OCI-LY7 (cell line): ENCODE results near the gene KRT38. TPM values are rescaled to one million over a fixed set of nuclear protein-coding genes. Genes with fewer than 3 reads are reported as not detected.

Source experiments
- BruUV-seq: library from RNA; stranded (reverse); fragments of 400-500 nt; replicated peaks from 2 replicates; lab custom pipeline; 2021; lab: Mats Ljungman, UMichigan
- CTCF ChIA-PET: fragments of 300-600 bp; sonication (Branson Sonifier 250); formaldehyde crosslinking; loops from one replicate; lab custom pipeline; 2022; ENCODE audit warnings: antibody characterized with exemption; ENCODE audit not compliant: unreplicated experiment; lab: Charles Lee
- POLR2A ChIA-PET: fragments of 300-600 bp; sonication (Branson Sonifier 250); formaldehyde crosslinking; loops from one replicate; lab custom pipeline; 2022; ENCODE audit warnings: antibody characterized with exemption; lab: Charles Lee
- DNase-seq: peaks from one replicate; pipeline ENCODE4 v3.0.0-alpha.2; 2015; ENCODE audit warnings: low spot score
- H2AFZ ChIP-seq: fragments of 200-600 bp; sonication (generic), shearing (Covaris generic); 2 replicates; pipeline ENCODE4 v1.6.1; 2014; ENCODE audit warnings: mild to moderate bottlenecking, antibody characterized with exemption, low read length, moderate library complexity
- H3K27ac ChIP-seq: fragments of 200-600 bp; sonication (generic); 2 replicates; pipeline ENCODE4 v1.5.1; 2014; ENCODE audit warnings: mixed run types, low read depth, mild to moderate bottlenecking, moderate library complexity, low read length, inconsistent platforms; ENCODE audit not compliant: poor library complexity, severe bottlenecking
- H3K36me3 ChIP-seq: fragments of 200-600 bp; sonication (generic); 2 replicates; pipeline ENCODE4 v1.6.1; 2014; ENCODE audit warnings: mild to moderate bottlenecking, antibody characterized with exemption, low read length, moderate library complexity, mixed read lengths; ENCODE audit not compliant: insufficient read depth
- H3K4me1 ChIP-seq: fragments of 200-600 bp; sonication (generic); 2 replicates; pipeline ENCODE4 v1.5.1; 2014; ENCODE audit warnings: mild to moderate bottlenecking, low read length; ENCODE audit not compliant: insufficient read depth, poor library complexity, severe bottlenecking
- H3K4me2 ChIP-seq: fragments of 200-600 bp; sonication (generic); 2 replicates; pipeline ENCODE4 v1.6.1; 2014; ENCODE audit warnings: mild to moderate bottlenecking, low read length
- H3K4me3 ChIP-seq: fragments of 200-600 bp; sonication (generic); 2 replicates; pipeline ENCODE4 v1.5.1; 2014; ENCODE audit warnings: mild to moderate bottlenecking, low read depth, low read length; ENCODE audit not compliant: poor library complexity, severe bottlenecking
- H3K79me2 ChIP-seq: fragments of 200-600 bp; sonication (generic); 2 replicates; pipeline ENCODE4 v1.6.1; 2016; ENCODE audit warnings: low read depth, mild to moderate bottlenecking, low read length, moderate library complexity, mixed read lengths; ENCODE audit not compliant: insufficient read depth
- H3K9me2 ChIP-seq: fragments of 200-600 bp; sonication (generic); 2 replicates; pipeline ENCODE4 v1.6.1; 2016; ENCODE audit warnings: mild to moderate bottlenecking, low read length, mixed read lengths; ENCODE audit not compliant: insufficient read depth
- H3K9me3 ChIP-seq: fragments of 200-600 bp; sonication (generic); 2 replicates; pipeline ENCODE4 v1.6.1; 2014; ENCODE audit warnings: mild to moderate bottlenecking, mixed run types, low read length, mixed read lengths
- H4K20me1 ChIP-seq: fragments of 200-600 bp; sonication (generic); 2 replicates; pipeline ENCODE4 v1.6.1; 2014; ENCODE audit warnings: mild to moderate bottlenecking, antibody characterized with exemption, low read length, moderate library complexity, mixed read lengths; ENCODE audit not compliant: insufficient read depth
- EZH2phosphoT487 ChIP-seq: fragments of 200-600 bp; sonication (generic); IDR thresholded peaks from 2 replicates; pipeline ENCODE4 v1.6.1; 2018; ENCODE audit warnings: low read depth, borderline replicate concordance, mild to moderate bottlenecking, mixed run types, antibody characterized with exemption, low read length, moderate library complexity, mixed read lengths
- intact Hi-C: fragments of 100-400 bp; cut with micrococcal nuclease; formaldehyde crosslinking; loops from one replicate; pipeline ENCODE4 v1.10.0; 2022; ENCODE audit not compliant: unreplicated experiment
- total RNA-seq, 2 experiments: library from RNA; depleted of rRNA in 1 of 2; stranded (reverse); fragments of >200 nt in 1 of 2; shearing (Covaris generic) in 1 of 2; gene quantifications; 2 replicates each; pipeline ENCODE4 v1.2.3, GENCODE V29; 2014 to 2022
- TF ChIP-seq, protein P1 (sequence below): fragments of 200-600 bp; sonication (generic); conservative IDR thresholded peaks from 2 replicates; pipeline ENCODE4 v1.5.1; 2014; ENCODE audit warnings: mild to moderate bottlenecking, antibody characterized with exemption, low read length, moderate library complexity, mixed read lengths

The KRT38 gene
- total RNA-seq, 2 experiments from 2014 or later, result not detected

- ChIA-PET POLR2A (interaction anchor here (0.6 kb wide), 1 partner anchor 576 kb away, joined by 3 read pairs; no protein-coding TSS in a partner anchor), CTCF (no interaction called here)
- no peak overlapping the region for H3K4me2 ChIP-seq
- DNase-seq, result no peak
- no peaks in the 10 kb centered on the region for H3K4me1 ChIP-seq
- H3K27ac ChIP-seq, result no peak overlapping the region
- H3K9me3 ChIP-seq, result no peaks in the 10 kb centered on the region
- no peaks in the 10 kb centered on the region for H3K9me2 ChIP-seq
- H3K36me3 ChIP-seq, result no peaks in the 10 kb centered on the region
- H4K20me1 ChIP-seq, result no peaks in the 10 kb centered on the region
- no peaks in the 10 kb centered on the region for H3K79me2 ChIP-seq
- BruUV-seq, result no TSS peak
- intact Hi-C loops, result no loop called here
- no peak overlapping the region for H3K4me3 ChIP-seq
- TF ChIP-seq, protein P1, sequence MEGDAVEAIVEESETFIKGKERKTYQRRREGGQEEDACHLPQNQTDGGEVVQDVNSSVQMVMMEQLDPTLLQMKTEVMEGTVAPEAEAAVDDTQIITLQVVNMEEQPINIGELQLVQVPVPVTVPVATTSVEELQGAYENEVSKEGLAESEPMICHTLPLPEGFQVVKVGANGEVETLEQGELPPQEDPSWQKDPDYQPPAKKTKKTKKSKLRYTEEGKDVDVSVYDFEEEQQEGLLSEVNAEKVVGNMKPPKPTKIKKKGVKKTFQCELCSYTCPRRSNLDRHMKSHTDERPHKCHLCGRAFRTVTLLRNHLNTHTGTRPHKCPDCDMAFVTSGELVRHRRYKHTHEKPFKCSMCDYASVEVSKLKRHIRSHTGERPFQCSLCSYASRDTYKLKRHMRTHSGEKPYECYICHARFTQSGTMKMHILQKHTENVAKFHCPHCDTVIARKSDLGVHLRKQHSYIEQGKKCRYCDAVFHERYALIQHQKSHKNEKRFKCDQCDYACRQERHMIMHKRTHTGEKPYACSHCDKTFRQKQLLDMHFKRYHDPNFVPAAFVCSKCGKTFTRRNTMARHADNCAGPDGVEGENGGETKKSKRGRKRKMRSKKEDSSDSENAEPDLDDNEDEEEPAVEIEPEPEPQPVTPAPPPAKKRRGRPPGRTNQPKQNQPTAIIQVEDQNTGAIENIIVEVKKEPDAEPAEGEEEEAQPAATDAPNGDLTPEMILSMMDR, result no peak
- no peak for TF ChIP-seq EZH2phosphoT487
- no peak overlapping the region for H2AFZ ChIP-seq
Measured at GRCh38 chr17:41467561-41467960, 26.8 kb upstream of the KRT38 start.

GRCh38 chr17:41466988-41467387, 26.2 kb upstream of the KRT38 start, which contains the start of gene KRT32:
Gene KRT32, minus strand, starts transcription at chr17:41467386. Its CDS starts 61 bp downstream, at chr17:41467325.
- H3K79me2 ChIP-seq, result no peaks in the 10 kb centered on the region
- CTCF ChIA-PET, result no interaction called here
- H2AFZ ChIP-seq, result no peak within 1 kb of the TSS
- no peaks in the 10 kb centered on the region for H3K9me3 ChIP-seq
- no TSS peak for BruUV-seq
- H3K4me1 ChIP-seq, result no peaks in the 10 kb centered on the region
- H3K9me2 ChIP-seq, result no peaks in the 10 kb centered on the region
- no peak within 1 kb of the TSS for H3K4me3 ChIP-seq
- TF ChIP-seq, protein P1, result no peak
- no peak for TF ChIP-seq EZH2phosphoT487
- intact Hi-C loops, result no loop called here
- DNase-seq, result no peak
- POLR2A ChIA-PET, result no interaction called here
- no peak within 1 kb of the TSS for H3K27ac ChIP-seq
- no peaks in the 10 kb centered on the region for H3K36me3 ChIP-seq
- no peaks in the 10 kb centered on the region for H4K20me1 ChIP-seq
- no peak within 1 kb of the TSS for H3K4me2 ChIP-seq

DNA sequence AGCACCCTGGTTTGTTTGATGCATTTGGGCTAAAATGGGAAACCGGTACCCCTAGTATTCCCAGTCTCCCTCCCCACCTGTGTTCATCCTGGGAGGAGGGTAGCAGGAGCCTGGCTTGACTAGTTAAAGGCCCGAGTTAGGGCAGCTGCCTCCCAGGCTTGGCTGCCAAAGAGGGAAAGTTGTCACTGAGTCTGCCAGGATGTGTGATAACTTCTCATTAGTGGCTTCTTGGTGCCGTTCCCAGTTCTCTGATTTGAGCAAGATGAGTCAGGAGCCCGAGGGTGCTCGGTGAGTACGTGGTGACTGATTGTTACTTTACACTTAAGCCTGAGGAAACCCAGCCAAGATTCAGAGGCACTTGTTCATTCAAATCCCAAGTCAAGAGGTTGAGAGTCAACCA, 23.9 kb upstream of the KRT38 start:
- Histone ChIP-seq H2AFZ (no peak overlapping the region), H3K9me3 (no peaks in the 10 kb centered on the region), H3K4me3 (no peak overlapping the region), H3K36me3 (no peaks in the 10 kb centered on the region), H3K79me2 (no peaks in the 10 kb centered on the region), H3K4me2 (no peak overlapping the region), H3K9me2 (no peaks in the 10 kb centered on the region), H3K27ac (no peak overlapping the region), H4K20me1 (no peaks in the 10 kb centered on the region), H3K4me1 (no peaks in the 10 kb centered on the region)
- POLR2A ChIA-PET, result no interaction called here
- intact Hi-C loops, result no loop called here
- no peak for DNase-seq
- TF ChIP-seq EZH2phosphoT487, result no peak
- TF ChIP-seq, protein P1, result no peak
- BruUV-seq, result no TSS peak
- CTCF ChIA-PET, result no interaction called here
